DMS114 treated with DMSO at 0.1 percent for 48 hours (cell line): Measurements from ENCODE around the gene DOCK2.

Experiments
- DNase-seq: peaks from one replicate; lab custom pipeline; 2025; ENCODE audit not compliant: unreplicated experiment; lab: John Stamatoyannopoulos, UW

DOCK2 gene

DNA sequence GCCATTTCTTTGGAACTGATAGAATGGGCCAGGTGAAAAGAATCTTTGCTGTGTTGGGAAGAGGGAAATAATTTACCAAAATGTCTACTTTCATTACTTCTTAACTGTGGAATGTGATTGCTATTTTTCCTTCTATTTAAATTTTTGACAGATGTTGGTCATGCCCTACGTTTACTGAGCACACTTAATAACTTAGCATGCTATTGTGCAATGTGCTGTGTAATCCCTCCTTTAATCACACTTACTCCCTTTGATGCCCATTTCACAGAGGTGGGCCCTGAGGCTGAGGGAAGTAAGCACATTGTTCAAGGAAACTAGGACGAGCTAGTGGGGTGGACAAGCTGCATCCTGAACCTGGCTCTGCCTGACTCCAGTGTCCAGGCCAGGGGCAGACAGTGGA, 391.0 kb downstream of the DOCK2 start:
- no peak for DNase-seq

GRCh38 chr5:170034231-170034630, 397.2 kb downstream of the DOCK2 start:
- no peak for DNase-seq

DNA sequence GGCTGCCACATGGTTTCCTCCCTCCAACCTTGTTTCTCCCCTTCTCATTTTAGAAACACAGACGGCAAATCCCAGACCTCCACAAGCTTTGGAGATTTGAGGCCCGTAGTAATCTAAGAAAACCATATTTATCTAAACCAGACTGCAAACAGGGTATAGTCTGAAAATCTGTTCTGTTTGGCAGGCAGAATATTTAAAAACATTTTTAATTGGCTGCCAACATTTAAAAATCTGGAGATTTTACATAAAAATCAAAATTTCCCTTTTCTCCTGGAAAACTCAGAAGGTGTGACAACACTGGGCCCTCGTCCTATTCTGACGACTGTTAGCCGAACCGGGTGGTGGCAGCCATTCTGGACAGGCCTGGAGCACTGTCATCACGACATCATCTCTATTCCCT, 401.2 kb downstream of the DOCK2 start:
- no peak for DNase-seq

- no peak for DNase-seq
These were observed 402.8 kb downstream of the DOCK2 start for GRCh38 chr5:170039830-170040229.

GRCh38 chr5:170046241-170046640, 409.2 kb downstream of the DOCK2 start:
- DNase-seq, result no peak

DNA sequence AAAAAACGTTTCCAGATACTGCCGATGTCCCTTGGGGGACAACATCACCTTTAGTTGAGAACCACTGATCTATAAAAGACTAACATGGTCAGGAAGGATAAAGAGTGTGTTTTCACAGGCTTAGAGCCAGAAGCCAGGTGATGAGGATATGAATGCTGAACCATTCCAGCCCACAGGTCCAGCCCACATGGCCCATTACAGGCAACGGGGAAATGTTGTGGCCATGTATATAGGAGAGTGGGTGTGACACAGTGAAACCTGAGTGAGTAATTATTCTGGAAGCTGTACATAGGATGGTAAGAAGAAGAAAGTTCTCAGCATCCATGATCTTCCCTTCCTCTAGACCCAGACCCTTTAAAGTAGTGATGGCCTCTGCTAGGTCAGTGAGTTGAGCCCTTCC, 412.6 kb downstream of the DOCK2 start:
- DNase-seq, result no peak

DNA sequence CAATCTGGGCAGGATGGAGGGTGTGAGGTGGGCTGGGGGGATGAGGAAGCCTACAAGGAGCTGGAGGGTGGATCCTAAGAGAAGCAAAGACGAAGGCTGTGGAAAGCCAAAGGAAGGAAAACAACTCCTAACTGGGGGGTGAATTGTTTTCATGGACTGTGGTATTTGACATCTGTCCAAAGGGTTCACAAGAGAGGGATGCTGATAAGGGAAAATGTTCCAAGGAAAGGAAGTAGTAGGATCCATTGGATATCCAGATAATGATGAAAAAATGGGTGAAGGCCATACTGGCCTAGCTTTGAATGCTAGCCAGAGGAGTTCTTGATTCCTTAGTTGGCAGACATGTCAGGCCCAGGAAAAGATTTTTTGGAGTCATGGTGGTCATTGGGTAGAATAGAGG, 416.8 kb downstream of the DOCK2 start:
- no peak for DNase-seq

DNA sequence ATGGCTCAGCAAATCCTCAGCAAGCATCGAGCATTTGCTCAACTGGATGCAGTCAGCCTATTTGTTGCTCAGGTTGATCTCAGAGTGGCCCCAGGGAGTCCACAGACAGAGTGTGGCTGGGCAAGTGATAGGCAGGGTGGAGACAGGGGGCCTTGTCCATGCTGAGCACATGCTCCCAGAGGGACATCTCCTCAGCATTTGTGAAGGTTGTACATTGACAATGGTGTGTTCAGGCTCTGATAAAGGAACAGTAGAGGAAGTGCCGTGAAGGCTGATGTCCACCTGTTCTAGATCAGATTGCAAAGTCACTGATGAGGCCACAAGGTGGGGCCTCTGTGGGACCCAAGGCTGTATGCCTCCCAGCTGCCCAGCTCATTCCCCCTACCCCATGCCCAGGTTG, 418.5 kb downstream of the DOCK2 start:
- no peak for DNase-seq

- DNase-seq, result no peak
These were observed 419.6 kb downstream of the DOCK2 start for GRCh38 chr5:170056561-170057267.

GRCh38 chr5:170057311-170057710, 420.2 kb downstream of the DOCK2 start:
- no peak for DNase-seq

GRCh38 chr5:170059221-170059620, 422.1 kb downstream of the DOCK2 start:
- no peak for DNase-seq

DNA sequence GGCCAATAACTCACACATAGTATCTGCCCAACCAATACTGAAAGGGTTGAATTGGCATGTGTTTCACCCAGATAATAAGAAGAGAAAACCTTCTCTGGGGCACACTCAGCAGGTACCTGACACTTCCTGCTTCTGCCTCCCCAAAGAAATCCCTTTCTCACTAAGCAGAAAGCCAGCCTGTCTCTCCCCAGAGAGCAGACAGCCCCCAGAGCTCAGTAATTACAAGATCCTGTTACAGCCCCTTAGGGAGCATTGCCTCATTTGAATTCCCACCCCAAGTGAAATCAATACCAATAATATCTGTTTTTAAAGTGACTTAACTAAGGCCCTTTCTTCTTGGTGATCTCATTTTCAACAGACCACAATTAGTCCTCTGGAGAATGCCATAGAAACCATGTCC, 430.1 kb downstream of the DOCK2 start:
- DNase-seq, result no peak

DNA sequence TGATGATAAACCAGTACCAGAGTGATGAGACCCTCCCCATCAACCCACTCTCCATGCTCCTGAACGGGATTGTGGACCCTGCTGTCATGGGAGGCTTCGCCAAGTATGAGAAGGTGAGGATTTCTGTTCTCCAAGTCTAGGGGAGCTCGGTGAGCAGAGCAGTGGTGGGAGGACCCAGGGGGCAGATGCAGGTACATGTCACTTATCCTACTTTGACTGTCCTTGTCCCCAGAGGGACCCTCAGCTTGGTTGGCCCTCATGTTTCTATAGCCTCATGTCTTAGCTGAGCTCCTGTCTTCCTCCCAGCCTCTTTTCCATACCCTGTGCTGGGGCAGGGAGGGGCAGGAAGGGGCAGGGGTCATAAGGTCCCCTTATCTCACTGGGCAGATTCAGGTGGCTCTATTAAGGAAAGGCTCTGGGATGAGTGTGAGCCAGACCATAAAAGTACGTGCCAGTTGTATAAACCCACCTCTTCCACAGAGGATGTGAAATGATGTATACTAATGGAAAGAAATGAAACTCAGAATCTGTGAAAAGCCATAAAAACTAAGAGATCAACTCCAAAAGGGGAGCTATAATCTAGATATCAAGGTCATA, 430.6 kb downstream of the DOCK2 start:
- DNase-seq, result no peak

GRCh38 chr5:170069512-170069911, 432.4 kb downstream of the DOCK2 start:
- DNase-seq, result no peak

- DNase-seq, result no peak
These were observed 433.7 kb downstream of the DOCK2 start for GRCh38 chr5:170070556-170071412.

GRCh38 chr5:170071748-170072147, 434.7 kb downstream of the DOCK2 start:
- DNase-seq, result no peak

- no peak for DNase-seq
These were observed 438.6 kb downstream of the DOCK2 start for GRCh38 chr5:170075696-170076095.

DNA sequence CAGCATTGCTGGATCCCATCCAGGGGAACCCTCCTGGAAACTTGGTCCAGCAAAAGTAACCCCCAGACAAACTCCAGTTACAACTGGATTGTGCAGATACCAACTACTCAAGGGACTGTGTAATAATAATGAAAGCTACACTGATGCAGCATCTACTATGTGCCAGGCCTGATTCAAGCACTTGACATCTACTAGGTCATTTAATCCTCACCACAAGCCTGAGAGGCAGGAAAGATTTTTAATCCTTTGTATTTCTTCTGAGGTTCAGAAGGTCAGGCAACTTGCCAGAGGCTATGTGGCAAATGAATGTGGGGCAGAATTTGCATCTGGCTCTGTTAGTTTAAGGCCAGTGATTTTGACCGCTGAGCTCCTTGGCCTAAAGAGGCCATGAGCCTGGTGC, 439.1 kb downstream of the DOCK2 start:
- DNase-seq, result no peak

- no peak for DNase-seq
These were observed 439.7 kb downstream of the DOCK2 start for GRCh38 chr5:170076739-170077138.

GRCh38 chr5:170077526-170077925, 440.5 kb downstream of the DOCK2 start:
- DNase-seq, result no peak

DNA sequence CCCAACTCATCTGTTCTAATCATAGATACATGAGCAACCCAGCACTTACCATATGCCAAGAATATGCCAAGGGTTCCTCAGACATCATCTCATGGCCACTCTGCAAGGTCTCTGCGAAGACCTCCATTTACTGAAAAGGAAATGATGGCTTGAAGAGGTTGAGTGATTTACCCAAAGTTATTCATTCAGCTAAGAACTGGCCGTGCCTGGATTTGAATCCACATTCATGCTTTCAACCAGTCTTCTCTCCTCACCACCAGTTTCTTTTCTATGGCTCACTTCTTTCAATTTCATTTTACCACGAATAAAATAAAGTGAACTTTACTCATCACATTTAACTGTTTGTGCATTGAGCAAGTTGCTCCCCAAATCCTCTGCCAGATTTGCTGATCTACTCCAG, 441.4 kb downstream of the DOCK2 start:
- DNase-seq, result no peak

GRCh38 chr5:170078931-170079330, 441.9 kb downstream of the DOCK2 start:
- no peak for DNase-seq
